ENCODE measurements around the gene UBXN11. TPM values are rescaled to one million over a fixed set of nuclear protein-coding genes. Genes with fewer than 3 reads are reported as not detected.
"Not testable (repeated sequence)": the region's sequence is repeated elsewhere in the genome, so short reads cannot be mapped to it uniquely, and the experiment has no call there.

Gene UBXN11
- polyA plus RNA-seq, 1 donor, result 43.2 TPM

DNA sequence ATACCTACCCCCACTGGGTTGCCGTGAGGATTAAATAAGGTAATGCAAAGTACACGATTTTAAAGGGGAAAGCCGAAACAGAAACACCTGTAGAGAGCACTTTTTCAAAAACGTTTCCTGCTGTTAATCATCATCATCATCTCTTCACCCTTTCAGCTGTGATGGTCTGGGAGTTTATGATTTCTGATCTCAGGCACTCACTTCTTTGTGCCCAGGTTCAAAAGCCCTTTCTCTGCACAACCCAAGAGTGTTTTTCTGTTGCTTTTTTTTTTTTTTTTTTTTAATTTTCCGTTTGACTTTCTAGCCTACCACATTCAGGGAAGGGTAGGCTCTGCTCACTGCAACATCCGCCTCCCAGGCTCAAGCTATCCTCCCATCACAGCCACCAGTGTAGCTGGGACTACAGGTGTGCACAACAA is 936 bp upstream of the UBXN11 start:
- no peak for DNase-seq

DNA sequence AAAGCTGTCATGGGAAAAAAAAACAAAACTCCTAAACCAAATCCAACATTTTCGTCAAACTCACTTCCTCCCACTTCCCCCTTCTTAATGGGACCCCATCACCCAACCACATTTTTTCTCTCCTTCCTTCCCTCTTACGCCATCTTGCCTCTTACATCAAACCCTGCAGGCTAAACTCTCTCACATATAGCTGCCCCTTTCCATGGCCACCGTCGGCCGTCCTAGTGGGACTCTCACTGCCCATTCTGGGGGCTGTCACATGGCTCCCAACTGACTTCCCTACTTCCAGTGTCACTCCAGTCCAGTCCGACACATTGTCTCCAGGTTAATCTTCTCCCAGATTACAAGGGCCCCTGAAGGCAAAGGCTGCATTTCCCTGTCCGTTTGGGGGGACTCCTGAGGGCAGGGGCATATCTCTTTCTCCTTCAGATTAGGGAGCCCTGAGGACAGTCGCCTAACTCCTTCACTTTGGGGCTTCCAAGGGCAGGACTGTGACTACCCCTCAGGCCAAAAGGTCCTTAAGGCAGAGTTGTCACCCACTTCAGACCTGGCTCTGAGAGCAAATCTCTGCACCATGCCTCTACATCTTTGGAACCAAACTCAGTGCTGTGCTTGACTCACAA is 658 bp downstream of the UBXN11 start:
- no peak for DNase-seq

DNA sequence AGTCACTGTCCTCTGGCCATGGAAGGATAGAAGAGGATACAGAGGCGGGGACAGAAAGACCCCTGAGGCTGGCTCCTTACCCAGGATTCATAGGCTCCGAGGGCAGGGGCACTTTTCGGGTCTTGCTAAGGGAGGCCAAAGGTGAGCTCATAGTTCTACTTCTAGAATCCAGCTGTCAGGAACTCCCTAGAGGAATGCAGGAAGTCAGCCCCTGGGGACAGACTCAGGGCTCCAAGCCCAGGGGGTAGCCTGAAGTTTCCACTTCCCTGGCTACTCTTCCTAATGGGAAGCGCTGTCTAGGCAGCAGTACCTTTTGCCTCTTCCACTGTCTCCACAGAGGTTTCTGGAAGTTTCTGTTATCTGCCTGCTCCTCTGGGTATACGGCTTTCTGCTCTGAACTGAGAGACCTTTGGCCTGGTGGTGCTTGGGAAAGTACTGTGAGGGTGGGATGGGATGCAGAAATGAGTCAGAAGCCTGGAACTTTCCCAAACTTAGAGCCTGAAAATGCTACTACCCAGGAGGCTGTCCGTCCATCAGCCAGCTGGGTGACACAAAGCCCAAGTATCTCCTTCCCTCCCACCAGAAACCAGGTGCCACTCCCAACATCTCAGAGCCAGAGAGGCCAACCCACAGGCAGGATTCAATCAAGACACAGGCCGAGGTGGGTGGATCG is 3.6 kb downstream of the UBXN11 start:
- DNase-seq, result no peak

DNA sequence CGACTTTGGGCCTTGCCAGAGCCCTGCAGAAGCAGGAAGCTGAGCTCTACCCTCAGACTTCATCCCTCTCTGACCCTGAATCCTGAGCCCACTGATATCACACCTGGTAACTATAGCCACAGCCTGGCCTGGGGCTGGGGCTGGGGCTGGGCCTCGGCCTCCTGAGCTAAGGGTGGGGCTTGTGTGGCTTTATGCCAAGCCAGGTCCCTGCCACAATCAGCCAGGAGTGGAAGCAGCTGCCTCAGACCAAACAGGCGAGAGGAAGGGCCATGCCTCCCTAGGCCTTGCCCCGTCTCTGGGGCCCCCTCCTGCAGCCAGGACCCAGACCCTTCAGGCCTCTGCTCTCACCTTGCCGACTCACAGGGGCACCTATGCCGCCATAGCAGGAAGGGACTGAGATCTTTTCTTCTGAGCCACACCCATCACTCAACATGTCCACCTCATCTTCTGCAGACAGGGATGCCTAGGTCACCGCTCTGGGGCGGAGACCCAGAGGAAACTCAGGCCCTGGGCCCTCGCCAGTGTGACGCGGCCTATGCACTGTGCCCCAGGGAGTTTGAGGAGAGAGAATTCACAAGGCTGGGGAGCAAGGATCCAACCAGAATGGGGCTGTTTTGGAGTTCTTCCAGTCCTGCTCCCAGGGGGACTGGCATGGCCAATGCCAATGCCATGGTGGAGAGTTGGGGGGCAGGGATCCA is 5.7 kb downstream of the UBXN11 start:
- no peak for DNase-seq

DNA sequence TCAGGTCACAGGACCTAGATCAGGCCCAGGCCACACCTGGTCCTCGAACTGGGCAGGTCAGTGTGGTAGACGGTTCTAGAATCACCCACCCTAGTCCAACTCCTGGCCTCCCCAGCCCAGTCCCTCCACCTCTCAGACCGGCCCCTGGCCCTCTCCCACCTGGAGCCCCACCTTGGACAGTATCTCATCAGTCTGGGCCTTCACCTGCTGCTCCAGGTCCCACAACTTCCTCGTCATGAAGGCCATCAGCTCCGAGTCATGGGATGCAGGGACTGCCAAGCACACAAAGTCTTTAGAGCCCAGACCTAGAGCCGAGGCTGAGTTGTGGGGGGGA is 8.7 kb downstream of the UBXN11 start:
- no peak for DNase-seq

DNA sequence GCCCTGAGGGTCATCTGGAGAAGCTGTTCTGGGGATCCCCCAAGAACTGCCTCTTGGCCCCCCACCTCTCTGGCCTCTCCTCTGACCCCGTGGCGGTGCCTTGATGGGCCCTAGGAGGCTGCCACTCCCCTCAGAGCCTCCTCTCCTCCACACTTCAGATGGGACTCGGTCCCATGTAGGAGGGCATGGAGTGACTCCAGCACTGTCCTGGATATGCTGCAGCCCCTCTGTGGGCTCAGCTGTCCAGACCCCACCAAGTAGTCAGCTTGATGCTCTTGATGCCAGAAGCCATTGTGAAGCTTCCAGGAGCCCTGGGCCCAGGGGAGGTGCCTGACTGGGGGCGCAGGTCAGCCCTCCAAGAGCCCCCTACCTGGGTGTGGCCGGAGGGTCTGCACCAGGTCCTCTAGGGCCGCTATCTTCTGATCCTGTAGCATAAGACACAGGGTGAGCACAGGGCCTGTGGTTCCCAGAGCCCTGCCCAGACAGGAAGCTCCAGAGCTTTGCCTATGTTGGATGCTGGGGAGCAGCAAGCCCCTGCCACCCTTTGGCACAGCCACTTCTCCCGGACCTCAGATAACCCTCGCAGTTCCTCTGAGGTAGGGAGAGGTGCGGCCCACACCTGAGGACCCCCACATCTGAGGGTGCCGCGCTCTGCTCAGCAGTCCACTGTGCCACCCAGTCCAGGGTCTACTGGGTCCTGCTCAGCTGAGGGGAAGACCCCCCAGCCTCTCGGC is 9.2 kb downstream of the UBXN11 start:
- no peak for DNase-seq

DNA sequence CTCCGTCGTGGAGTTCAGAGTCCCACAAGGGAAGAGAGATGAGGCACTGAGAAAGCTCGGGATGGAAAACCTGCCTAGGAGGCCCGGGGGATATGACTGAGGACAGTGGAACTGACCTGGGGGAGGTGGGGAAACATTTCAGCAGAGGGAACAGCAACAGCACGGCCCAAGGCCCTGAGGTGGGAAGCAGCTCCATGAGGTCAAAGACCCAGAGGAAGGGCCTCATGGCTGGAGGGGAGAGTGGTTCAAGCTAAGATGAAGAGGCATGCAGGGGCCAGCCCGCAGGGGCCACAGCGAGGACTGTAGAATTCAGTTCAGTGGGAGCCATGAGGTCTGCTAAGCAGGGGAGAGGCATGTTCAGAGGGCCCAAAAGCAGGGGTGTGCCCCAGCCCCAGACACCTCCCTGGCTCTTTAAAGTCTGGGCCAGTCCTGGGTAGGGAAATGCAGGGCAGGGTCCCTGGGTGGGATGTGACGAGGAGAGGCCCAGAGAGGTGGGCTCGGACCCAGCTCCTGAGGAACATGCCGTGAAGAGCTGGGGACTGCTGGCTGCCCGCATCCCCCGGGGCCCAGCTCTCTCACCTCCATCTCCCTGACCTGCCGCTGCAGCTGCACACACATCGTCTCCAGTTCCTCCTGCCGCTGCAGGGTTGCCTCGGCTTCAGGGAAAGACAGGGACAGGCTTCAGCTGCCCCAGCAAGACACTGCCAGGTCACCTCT is 9.9 kb downstream of the UBXN11 start:
- no peak for DNase-seq

DNA sequence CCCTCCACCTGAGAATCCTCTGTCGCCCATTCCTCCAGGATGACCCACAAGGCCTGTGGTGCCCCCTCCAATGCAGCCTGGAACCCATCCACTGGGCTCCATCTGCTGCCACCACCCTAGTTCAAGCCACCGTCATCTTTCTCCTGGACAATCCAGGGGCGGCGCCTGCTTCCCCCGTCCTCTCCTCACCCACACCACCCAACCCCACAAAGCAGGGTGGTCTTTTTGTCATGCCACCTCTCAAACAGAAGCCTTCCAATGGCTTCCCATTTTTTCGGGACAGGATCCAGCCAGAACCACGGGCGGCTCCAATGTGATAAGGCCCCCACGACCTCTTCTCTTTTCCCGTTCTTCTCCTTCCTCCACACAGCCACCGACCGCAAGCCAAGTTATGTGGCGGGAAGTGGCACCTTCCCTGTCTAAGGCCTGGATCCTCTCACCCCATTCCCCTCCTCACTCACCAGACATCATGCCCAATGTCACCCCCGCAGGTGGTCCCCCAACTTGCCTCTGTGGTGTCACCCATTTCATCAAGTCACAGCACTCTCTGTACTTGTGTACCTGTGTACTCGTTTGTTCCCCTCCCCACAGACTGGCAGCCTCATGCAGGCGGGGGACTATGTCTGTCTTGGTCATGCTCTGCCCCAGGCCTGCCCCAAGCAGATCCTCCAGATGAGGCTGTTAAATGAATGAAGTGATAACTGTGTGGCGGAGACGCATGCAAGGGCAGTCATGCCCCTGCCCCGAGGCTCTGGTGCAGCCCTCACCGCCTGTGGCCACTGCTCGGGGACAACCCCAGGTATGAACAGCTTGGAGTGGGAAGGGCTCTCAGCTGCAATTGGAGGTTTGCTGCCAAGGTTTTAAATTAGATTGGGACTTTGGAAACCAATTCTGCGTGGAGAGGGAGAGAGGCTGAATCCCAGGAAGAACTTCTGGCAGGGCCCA is 11.0 kb downstream of the UBXN11 start:
- DNase-seq, result no peak

DNA sequence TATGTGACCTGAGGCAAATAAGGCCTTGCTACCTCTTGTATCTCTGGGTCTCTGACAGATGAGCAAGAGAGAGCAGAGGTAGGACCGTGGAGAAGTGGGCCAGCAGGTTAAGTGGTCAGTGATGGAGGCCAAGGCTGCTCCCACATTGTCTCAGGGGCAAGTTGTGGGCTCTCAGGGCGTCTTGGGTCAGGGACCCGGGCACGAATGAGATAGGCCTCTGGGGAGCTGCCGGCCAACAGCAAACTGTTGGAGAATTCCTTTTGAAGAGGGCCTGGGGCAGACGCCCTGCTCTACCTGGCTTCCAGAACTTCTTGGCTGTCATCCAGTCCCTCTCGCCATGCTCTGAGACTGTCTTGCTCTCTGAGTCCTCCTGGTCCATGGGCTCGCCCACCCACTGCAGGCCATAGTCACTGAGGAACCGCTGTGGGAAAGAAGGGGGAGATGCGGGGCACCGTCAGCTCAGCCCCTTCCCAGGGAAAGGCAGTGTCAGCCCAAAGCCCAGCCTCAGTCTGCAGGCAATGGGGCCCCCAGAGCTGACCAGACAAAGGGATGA is 12.4 kb downstream of the UBXN11 start:
- no peak for DNase-seq

DNA sequence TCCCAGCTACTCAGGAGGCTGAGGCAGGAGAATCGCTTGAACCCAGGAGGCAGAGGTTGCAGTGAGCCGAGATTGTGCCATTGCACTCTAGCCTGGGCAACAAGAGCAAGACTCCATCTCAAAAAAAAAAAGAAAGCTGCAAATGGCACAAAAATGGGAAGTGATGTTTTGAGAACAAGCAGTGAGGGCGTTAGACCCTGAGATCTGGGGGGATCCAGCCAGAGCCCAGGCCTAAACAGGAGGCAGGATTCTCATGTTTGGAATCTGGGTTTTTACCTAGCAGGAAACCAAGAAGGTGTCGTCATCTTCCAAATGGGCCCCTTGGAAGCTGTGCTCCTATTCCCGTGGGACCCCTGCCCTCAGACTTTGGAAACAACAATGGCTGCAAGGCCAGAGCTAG is 13.7 kb downstream of the UBXN11 start:
- DNase-seq, result not testable (repeated sequence)

DNA sequence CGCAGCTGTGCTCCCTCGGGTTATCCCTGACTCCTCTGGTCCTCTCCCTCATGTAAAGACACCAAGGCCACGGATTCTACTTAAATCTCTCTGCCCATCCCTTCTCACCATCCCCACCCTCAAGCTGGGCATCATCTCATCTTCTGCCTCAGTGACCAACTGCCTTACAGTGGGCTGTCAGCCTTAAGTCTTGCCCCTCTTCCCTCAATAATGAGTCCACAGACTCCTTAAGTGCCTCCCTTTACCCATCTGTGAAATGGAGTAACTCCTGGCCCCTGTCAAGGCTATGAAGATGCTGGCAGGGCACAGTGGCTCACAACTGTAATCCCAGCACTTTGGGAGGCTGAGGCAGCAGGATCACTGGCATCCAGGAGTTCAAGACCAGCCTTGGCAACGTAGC is 14.5 kb downstream of the UBXN11 start:
- no peak for DNase-seq

DNA sequence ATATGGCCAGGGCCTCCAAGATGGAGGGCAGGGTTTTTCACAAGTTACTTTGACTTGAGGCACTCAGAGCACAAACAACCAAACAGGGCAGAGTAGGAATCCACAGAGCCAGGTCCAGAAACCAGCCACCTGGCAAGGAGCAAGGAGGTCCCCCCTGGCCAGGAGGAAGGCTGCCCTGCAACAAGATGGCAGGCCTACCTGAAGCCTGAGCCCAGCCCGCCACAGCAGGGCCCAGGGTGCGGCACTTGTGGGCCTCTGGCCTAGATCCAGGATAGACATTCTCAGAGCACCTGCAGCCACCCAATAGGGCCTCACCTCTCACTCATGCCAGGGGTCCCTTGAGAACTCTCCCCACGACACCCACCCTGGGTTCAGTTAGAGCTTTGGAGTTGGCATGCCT is 15.0 kb downstream of the UBXN11 start:
- no peak for DNase-seq

DNA sequence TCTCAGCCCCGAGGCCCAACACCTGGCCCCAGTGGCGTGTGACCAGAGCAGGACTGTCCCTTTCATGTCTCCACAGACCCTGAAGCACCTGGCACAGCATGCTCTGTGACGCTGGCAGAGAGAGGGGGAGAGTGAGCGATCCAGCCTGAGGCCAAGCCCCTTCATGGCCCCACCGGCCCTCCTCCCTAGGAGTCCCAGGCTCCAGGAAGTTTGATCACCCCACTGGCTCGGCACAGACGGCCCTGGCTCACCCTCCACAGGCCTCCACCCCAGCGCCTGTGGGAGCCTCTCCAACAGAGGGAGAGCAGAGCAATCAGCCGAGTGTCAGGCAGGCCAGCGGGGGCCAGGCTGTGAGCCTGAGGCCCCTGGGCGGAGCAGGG is 15.6 kb downstream of the UBXN11 start:
- DNase-seq, result no peak

DNA sequence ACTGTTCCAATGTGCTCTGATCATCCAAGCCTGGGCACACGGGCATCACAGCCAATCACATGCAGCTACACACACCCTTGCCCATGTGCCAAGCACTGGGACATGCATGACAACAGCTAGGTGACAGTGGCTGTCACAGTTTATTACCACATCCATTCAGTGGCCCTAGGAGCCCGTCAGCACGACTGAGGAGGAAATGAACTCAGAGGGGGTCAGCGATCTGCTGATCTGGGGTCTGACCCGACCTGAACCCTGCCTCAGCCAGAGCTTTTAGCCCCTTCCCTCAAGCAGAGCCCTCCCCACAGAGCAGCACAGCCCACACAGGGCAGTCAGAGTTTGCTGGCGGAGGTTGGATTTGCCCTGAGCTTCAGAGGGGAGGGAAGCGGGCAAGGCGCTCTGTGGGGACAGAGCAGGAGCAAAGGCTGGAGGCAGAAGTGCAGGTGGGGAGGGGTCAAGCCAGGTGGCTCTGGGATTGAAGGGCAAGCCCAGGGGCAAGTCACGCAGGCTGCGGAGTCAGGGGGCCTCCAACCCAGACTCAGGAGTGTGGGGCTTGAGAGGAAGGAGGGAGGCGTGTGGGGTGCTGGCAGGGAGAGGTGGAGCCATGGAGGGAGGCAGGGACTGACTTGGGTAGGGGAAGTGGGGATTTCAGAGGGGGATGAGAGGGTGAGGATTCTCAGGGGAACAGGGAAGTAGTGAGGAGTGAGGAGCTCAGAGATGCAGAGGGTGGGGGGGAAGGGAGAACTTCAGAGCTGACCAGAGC is 16.1 kb downstream of the UBXN11 start:
- no peak for DNase-seq

DNA sequence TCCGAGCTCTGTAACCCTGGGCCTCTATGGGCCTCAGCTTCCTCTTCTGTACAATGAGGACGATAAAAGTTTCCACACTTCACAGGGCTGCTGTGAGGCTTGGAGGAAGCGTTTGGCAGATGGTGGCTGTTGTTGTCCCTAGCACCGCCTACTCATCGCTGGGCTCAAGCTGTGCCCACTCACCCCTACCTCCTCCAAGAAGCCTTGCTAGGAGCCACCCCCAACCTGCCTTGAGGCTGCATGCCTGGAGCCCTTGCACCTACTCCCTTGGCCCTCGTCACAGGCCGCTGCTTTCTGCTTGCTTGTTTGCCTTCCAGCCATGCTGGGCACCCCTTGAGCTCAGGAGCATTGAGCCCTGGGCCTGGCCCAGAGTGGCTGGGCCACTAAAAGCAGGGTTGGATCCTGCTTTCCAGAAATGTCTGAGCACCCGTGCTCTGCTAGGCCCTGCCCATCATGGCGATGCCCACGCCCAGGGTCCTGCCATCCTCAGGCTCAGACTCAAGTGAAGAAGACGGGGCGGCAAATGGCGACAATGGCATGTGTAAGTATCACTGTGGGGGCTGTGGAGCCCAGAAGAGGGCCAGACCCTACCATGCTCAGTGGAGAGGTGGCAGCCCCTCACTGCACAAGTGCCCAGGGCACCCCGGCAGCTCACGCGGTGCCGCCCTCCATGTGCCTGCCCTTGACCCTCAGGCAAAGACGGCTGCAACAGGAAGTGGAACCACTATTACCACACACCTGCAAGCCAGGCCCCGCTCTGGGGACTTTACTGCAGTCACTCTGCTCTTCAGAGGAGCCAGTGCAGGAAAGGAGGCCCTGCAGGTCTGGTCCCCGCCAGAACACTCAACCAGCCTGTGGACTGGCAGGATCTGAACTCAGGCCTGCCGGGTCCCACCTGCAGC is 17.0 kb downstream of the UBXN11 start:
- no peak for DNase-seq

DNA sequence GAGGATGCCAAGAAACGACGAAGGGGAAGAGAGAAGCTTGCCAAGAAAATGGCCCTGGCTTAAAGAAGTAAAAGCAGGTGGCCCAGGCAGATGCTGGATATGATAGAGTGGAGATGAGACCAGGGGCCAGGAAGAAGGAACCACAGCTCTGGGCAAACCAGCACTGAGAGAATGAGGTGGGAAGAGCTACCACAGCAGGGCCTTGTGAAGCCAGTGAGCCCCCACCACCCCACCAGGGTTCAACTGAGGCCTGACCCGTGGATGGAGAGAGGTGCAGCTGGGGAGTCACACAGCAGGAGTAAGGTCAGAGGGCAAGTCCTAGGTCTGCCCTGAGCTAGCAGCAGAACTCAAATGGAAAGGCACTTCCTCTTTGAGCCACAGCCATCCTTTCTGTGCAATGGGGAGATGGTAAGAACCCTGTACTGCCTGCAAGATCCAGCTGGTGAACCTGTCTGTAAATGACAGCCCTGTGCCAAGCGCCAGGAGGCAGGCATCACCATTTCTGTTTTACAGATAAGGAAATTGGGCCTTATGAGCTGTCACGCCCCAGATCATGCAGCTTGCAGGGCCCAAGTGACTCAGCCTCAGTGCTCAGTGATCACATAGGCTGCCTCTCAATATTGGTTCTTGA is 18.0 kb downstream of the UBXN11 start:
- no peak for DNase-seq

DNA sequence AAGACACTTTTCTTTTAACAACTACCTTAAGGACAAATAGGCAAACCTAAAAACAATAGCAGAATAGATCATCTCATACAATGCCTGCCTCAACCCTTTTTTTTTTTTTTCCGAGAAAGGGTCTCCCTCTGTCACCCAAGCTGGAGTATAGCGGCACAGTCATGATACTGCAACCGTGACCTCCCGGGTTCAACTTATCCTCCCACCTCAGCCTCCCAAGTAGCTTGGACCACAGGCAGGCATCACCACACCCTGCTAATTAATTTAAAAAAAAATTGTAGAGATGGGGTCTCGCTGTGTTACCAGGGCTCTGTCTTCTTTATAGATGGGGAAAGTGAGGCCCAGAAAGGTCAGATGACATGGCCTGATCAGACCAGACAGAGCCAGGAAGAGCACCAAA is 18.6 kb downstream of the UBXN11 start:
- DNase-seq, result no peak

DNA sequence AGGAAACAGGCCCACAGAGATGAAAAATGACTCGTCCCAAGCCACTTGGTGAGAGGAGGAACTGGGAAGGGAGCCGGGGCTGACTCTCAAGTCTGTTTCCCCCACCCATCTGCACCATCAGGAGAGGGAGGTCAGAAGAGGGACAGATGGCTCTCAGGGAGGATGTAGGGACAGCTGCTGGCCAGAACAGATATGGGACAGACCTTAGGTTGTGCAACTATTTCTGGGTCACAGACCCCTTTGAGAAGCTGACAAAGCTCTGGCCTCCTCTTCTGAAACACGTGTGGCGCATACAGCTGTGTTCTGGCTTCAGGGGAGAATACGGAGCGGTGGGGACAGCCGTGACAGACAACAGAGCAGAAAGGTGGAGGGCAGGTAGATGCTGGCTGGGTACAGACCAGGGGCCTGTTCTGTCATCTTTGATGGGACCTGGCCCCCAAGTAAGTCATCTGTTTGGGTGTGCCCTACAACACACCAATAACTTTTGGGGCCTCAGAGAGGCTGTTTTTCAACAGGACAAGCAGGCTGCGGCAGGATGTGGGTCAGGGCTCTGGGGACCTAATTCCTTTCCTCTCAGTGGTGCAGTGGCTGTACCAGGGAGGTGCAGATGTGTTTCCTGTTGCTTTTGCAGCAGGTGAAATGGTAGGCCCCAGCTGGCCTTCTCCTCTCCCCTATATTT is 19.3 kb downstream of the UBXN11 start:
- DNase-seq, result no peak

Measured in left kidney (tissue), 2 donors.